MCF 10A (cell line): ENCODE data around the gene CSF3. TPM values are rescaled to one million over a fixed set of nuclear protein-coding genes. Genes with fewer than 3 reads are reported as not detected.

ENCODE experiments used
- BruUV-seq: library from RNA; stranded (reverse); fragments of 400-500 nt; replicated peaks from 2 replicates; lab custom pipeline; 2021; lab: Mats Ljungman, UMichigan
- CTCF ChIA-PET: fragments of 300-600 bp; sonication (Branson Sonifier 250); formaldehyde crosslinking; extraction: SDS; loops from one replicate; lab custom pipeline; 2021; ENCODE audit warnings: antibody characterized with exemption, inconsistent platforms; lab: Yijun Ruan, JAX
- POLR2A ChIA-PET: fragments of 300-600, 350-650 bp; sonication (Branson Sonifier 250); formaldehyde crosslinking; extraction: SDS; loops from one replicate; lab custom pipeline; 2020; ENCODE audit warnings: antibody characterized with exemption, inconsistent platforms; lab: Yijun Ruan, JAX
- DNase-seq: peaks from one replicate; pipeline ENCODE4 v3.0.0-alpha.2; 2018; ENCODE audit not compliant: unreplicated experiment
- H3K27ac Mint-ChIP-seq: one replicate; pipeline ENCODE4 v1.8.0; 2022; ENCODE audit warnings: mild to moderate bottlenecking, low read depth, mixed read lengths; ENCODE audit not compliant: unreplicated experiment
- H3K27me3 Mint-ChIP-seq: one replicate; pipeline ENCODE4 v1.8.0; 2022; ENCODE audit warnings: mixed read lengths; ENCODE audit not compliant: insufficient read depth, unreplicated experiment
- H3K36me3 Mint-ChIP-seq: one replicate; pipeline ENCODE4 v1.8.0; 2022; ENCODE audit warnings: mild to moderate bottlenecking, moderate library complexity, mixed read lengths; ENCODE audit not compliant: insufficient read depth, unreplicated experiment
- H3K4me1 Mint-ChIP-seq: one replicate; pipeline ENCODE4 v1.8.0; 2022; ENCODE audit warnings: mixed read lengths; ENCODE audit not compliant: insufficient read depth, unreplicated experiment
- H3K4me3 Mint-ChIP-seq: one replicate; pipeline ENCODE4 v1.8.0; 2022; ENCODE audit warnings: mild to moderate bottlenecking, moderate library complexity, mixed read lengths; ENCODE audit not compliant: unreplicated experiment
- H3K9me3 Mint-ChIP-seq: one replicate; pipeline ENCODE4 v1.8.0; 2022; ENCODE audit warnings: mixed read lengths; ENCODE audit not compliant: unreplicated experiment
- intact Hi-C: fragments of 100-400 bp; cut with micrococcal nuclease; formaldehyde crosslinking; loops from 2 replicates; pipeline ENCODE4 v1.14.1; 2022
- total RNA-seq: library from RNA; stranded (reverse); gene quantifications from 2 replicates; pipeline ENCODE4 v1.2.3, GENCODE V29; 2022
- TF ChIP-seq, protein P1 (sequence below): fragments of 200-600 bp; IDR thresholded peaks from one replicate; pipeline ENCODE4 v1.8.0; 2022; ENCODE audit warnings: antibody characterized with exemption, mild to moderate bottlenecking; ENCODE audit not compliant: unreplicated experiment

CSF3 gene
- total RNA-seq, 1 experiment from 2014 or later: 17.1 TPM

- ChIA-PET CTCF (interaction anchor here (0.6 to 2.0 kb wide), 5 partner anchors 18 to 100 kb away, joined by 3 to 13 read pairs (median 3); no protein-coding TSS in a partner anchor), POLR2A (no interaction called here)
- H3K27me3 Mint-ChIP-seq: no peaks in the 10 kb centered on the region
- intact Hi-C loops: no loop called here
- TF ChIP-seq, protein P1, sequence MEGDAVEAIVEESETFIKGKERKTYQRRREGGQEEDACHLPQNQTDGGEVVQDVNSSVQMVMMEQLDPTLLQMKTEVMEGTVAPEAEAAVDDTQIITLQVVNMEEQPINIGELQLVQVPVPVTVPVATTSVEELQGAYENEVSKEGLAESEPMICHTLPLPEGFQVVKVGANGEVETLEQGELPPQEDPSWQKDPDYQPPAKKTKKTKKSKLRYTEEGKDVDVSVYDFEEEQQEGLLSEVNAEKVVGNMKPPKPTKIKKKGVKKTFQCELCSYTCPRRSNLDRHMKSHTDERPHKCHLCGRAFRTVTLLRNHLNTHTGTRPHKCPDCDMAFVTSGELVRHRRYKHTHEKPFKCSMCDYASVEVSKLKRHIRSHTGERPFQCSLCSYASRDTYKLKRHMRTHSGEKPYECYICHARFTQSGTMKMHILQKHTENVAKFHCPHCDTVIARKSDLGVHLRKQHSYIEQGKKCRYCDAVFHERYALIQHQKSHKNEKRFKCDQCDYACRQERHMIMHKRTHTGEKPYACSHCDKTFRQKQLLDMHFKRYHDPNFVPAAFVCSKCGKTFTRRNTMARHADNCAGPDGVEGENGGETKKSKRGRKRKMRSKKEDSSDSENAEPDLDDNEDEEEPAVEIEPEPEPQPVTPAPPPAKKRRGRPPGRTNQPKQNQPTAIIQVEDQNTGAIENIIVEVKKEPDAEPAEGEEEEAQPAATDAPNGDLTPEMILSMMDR: no peak
- no peak for DNase-seq
- H3K27ac Mint-ChIP-seq: no peak overlapping the region
- BruUV-seq: no TSS peak
- H3K4me3 Mint-ChIP-seq: no peak overlapping the region
- peaks cover 44% of the 10 kb centered on the region for H3K36me3 Mint-ChIP-seq
- H3K9me3 Mint-ChIP-seq: no peaks in the 10 kb centered on the region
- peaks cover 5% of the 10 kb centered on the region for H3K4me1 Mint-ChIP-seq
Measured at GRCh38 chr17:40035162-40035559, 19.9 kb downstream of the CSF3 start.

DNA sequence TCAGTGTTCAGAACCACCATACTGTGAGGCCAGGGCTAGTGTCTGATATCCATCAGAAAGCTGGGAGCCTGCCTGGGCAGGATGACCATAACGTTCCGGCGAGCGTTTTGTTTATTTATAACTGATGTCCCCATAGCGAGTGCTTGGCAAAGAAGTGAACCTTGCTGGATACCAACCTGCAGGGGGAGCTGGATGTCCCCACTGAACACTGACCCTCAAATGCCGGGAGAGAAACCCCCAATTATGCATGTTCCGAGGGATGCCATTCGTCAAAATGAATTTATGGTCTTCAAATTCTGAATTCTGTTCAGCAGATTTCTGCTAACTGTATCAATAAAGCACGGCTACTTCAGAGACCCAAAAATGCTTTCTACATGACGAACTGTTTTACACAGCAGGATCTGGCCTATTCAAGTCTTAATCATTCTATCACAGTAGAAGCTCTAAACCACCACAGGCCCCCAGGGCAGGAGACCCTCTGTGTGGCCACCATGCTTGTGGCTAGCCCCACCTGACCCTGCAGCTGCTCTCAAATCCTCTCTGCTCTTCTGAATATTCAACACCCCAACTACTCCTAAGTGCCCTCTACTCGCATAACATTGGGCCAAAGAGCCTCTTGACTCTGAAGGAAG is 23.8 kb downstream of the CSF3 start:
- intact Hi-C loops: no loop called here
- Mint-ChIP-seq H3K4me1 (peaks cover under 1% of the 10 kb centered on the region), H3K36me3 (peaks cover 32% of the 10 kb centered on the region), H3K27me3 (no peaks in the 10 kb centered on the region), H3K27ac (no peak overlapping the region), H3K4me3 (no peak overlapping the region), H3K9me3 (no peaks in the 10 kb centered on the region)
- POLR2A ChIA-PET: interaction anchor here (0.5 to 1.8 kb wide), 6 partner anchors 10 to 1392 kb away, joined by 3 to 9 read pairs (median 3); partner anchors contain the start of gene MED24
- peak; percentile 63 for DNase-seq
- BruUV-seq: no TSS peak
- TF ChIP-seq, protein P1: peak; percentile 35
- CTCF ChIA-PET: interaction anchor here (0.5 to 4.2 kb wide), 7 partner anchors 12 to 154 kb away, joined by 3 to 30 read pairs (median 4); partner anchors contain the start of gene CSF3

GRCh38 chr17:40041196-40041595 is 26.0 kb downstream of the CSF3 start:
- CTCF ChIA-PET: interaction anchor here (0.5 to 1.2 kb wide), 8 partner anchors 10 to 248 kb away, joined by 3 to 5 read pairs (median 3); no protein-coding TSS in a partner anchor
- peak overlapping the region; percentile 11 for H3K27ac Mint-ChIP-seq
- DNase-seq: no peak
- BruUV-seq: no TSS peak
- intact Hi-C loops: no loop called here
- POLR2A ChIA-PET: interaction anchor here (0.6 to 1.4 kb wide), 4 partner anchors 12 to 778 kb away, joined by 4 read pairs; partner anchors contain the start of gene MED24
- no peak overlapping the region for H3K4me3 Mint-ChIP-seq
- no peaks in the 10 kb centered on the region for H3K27me3 Mint-ChIP-seq
- H3K36me3 Mint-ChIP-seq: peaks cover 42% of the 10 kb centered on the region
- H3K9me3 Mint-ChIP-seq: no peaks in the 10 kb centered on the region
- TF ChIP-seq, protein P1: no peak
- H3K4me1 Mint-ChIP-seq: no peaks in the 10 kb centered on the region

DNA sequence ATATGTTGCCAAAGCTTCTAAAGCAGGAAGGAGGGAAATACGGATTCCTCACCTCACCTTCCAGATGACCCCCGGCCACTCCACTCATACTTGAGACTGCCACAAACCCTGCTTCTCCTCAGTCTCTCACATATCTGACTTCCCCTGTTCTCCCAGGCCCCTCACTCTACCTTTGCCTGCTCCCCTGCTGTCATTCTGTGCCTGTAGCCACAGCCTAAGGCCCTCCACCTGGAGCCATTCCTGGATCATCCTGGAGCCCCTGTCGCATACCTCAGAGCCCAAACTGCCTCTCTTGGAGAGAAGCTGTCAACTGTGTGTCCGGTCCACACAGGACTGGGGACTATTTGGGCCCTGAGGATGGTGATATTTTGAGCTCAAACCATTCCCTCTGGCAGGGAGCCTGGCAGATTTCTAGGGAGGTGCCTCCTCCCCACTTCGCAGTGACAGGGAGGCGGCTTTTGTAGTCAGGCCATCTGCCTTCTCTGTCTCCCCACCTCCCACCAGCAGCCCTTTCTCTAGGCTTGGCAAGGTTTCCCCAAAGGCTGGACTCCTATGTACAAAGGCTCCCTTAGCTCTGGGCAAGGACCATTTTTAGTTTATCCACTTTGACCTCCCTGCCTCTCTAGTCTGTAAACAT is 41.3 kb downstream of the CSF3 start:
- Mint-ChIP-seq H3K36me3 (peaks cover 20% of the 10 kb centered on the region), H3K27ac (no peak overlapping the region), H3K27me3 (no peaks in the 10 kb centered on the region), H3K4me3 (no peak overlapping the region), H3K9me3 (no peaks in the 10 kb centered on the region), H3K4me1 (peaks cover 6% of the 10 kb centered on the region)
- TF ChIP-seq, protein P1: no peak
- no peak for DNase-seq
- POLR2A ChIA-PET: interaction anchor here (0.9 kb wide), 1 partner anchor 8 kb away, joined by 3 read pairs; no protein-coding TSS in a partner anchor
- intact Hi-C loops: no loop called here
- CTCF ChIA-PET: interaction anchor here (12.2 kb wide), 1 partner anchor 19 kb away, joined by 131 read pairs; no protein-coding TSS in a partner anchor
- no TSS peak for BruUV-seq
